CD8-positive, alpha-beta memory T cell (primary cell): ENCODE results near the gene OR10K2. TPM values are rescaled to one million over a fixed set of nuclear protein-coding genes. Genes with fewer than 3 reads are reported as not detected.
"Not testable (repeated sequence)": the region's sequence is repeated elsewhere in the genome, so short reads cannot be mapped to it uniquely, and the experiment has no call there.

Experiments used
- CTCF ChIA-PET: fragments of 350-600 bp; sonication (Branson Sonifier 250); formaldehyde crosslinking; loops from one replicate; lab custom pipeline; 2021; ENCODE audit warnings: antibody characterized with exemption; lab: Charles Lee
- POLR2A ChIA-PET: fragments of 350-600 bp; sonication (Branson Sonifier 250); formaldehyde crosslinking; loops from one replicate; lab custom pipeline; 2021; ENCODE audit warnings: antibody characterized with exemption; lab: Charles Lee
- DNase-seq, 5 donors: peaks; one replicate each; pipeline versions ENCODE4 v3.0.0 to v3.0.0-alpha.2; 2020 to 2022; ENCODE audit warnings: mixed read lengths in 1 of 5
- H3K27ac ChIP-seq: one replicate; pipeline ENCODE4 v1.7.0; 2013; ENCODE audit warnings: low read depth, mild to moderate bottlenecking, low read length, moderate library complexity
- H3K27me3 ChIP-seq: 2 replicates; pipeline ENCODE4 v1.7.0; 2013; ENCODE audit warnings: low read length, mild to moderate bottlenecking; ENCODE audit not compliant: insufficient read depth, poor library complexity, severe bottlenecking
- H3K36me3 ChIP-seq: 2 replicates; pipeline ENCODE4 v1.7.0; 2013; ENCODE audit warnings: mild to moderate bottlenecking, low read length, moderate library complexity; ENCODE audit not compliant: insufficient read depth
- H3K4me1 ChIP-seq: 2 replicates; pipeline ENCODE4 v1.7.0; 2013; ENCODE audit warnings: mild to moderate bottlenecking, low read length, moderate library complexity; ENCODE audit not compliant: insufficient read depth
- H3K4me3 ChIP-seq: 2 replicates; pipeline ENCODE4 v1.7.0; 2013; ENCODE audit warnings: mild to moderate bottlenecking, low read length
- H3K9me3 ChIP-seq: 2 replicates; pipeline ENCODE4 v1.7.0; 2013; ENCODE audit warnings: mild to moderate bottlenecking, low read length
- H3K27ac Mint-ChIP-seq, 8 donors: one replicate each; pipeline ENCODE4 v1.8.0; 2020 to 2021; ENCODE audit warnings: mixed read lengths in 8 of 8, mild to moderate bottlenecking in 6 of 8, inconsistent platforms in 3 of 8, moderate library complexity in 3 of 8
- H3K27me3 Mint-ChIP-seq, 2 donors: one replicate each; pipeline ENCODE4 v1.8.0; 2020 to 2021; ENCODE audit warnings: mixed read lengths in 2 of 2, mild to moderate bottlenecking in 1 of 2, moderate library complexity in 1 of 2
- H3K36me3 Mint-ChIP-seq, 3 donors: one replicate each; pipeline ENCODE4 v1.8.0; 2020 to 2021; ENCODE audit warnings: mixed read lengths in 3 of 3, inconsistent platforms in 1 of 3, mild to moderate bottlenecking in 1 of 3
- H3K4me1 Mint-ChIP-seq, 3 donors: one replicate each; pipeline ENCODE4 v1.8.0; 2020 to 2021; ENCODE audit warnings: mixed read lengths in 3 of 3, inconsistent platforms in 1 of 3, mild to moderate bottlenecking in 1 of 3
- H3K4me3 Mint-ChIP-seq, 7 donors: one replicate each; pipeline ENCODE4 v1.8.0; 2020 to 2021; ENCODE audit warnings: mixed read lengths in 7 of 7, mild to moderate bottlenecking in 6 of 7, moderate library complexity in 4 of 7, inconsistent platforms in 2 of 7
- H3K9me3 Mint-ChIP-seq, 5 donors: one replicate each; pipeline ENCODE4 v1.8.0; 2020 to 2022; ENCODE audit warnings: mixed read lengths in 5 of 5, mild to moderate bottlenecking in 3 of 5, moderate library complexity in 2 of 5, inconsistent platforms in 1 of 5
- polyA plus RNA-seq: library from polyadenylated mRNA; unstranded; fragments of 300-500 nt; fragmentation: Illumina TruSeq; gene quantifications from one replicate; pipeline ENCODE4 v1.2.3, GENCODE V29; 2021
- total RNA-seq, 2 experiments: library from RNA; stranded (reverse); gene quantifications; one replicate each; pipeline ENCODE4 v1.2.3, GENCODE V29; 2021

OR10K2 gene
- total and polyA plus RNA-seq, 3 experiments from 2014 or later, result not detected

DNA sequence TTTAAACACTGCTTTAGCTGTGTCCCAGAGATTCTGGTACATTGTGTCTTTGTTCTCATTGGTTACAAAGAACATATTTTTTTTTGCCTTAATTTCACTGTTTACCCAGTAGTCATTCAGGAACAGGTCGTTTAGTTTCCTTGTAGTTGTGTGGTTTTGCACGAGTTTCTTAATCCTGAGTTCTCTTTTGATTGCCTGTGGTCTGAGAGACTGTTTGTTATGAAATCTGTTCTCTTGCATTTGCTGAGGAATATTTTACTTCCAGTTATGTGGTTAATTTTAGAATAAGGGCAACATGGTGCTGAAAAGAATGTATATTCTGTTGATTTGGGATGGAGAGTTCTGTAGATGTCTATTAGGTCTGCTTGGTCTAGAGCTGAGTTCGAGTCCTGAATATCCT is 4.1 kb upstream of the OR10K2 start:
- H3K36me3 ChIP-seq, POLR2A ChIA-PET, H3K4me3 ChIP-seq, DNase-seq, H3K27ac ChIP-seq, H3K9me3 ChIP-seq, H3K27ac Mint-ChIP-seq, H3K27me3 ChIP-seq, H3K4me1 ChIP-seq, H3K4me3 Mint-ChIP-seq, H3K4me1 Mint-ChIP-seq, H3K36me3 Mint-ChIP-seq, CTCF ChIA-PET: not testable (repeated sequence)
- peaks cover 5 to 33% (median 24%) of the 10 kb centered on the region in 5 donors for H3K9me3 Mint-ChIP-seq
- peaks cover 33 to 72% of the 10 kb centered on the region in 2 donors for H3K27me3 Mint-ChIP-seq

DNA sequence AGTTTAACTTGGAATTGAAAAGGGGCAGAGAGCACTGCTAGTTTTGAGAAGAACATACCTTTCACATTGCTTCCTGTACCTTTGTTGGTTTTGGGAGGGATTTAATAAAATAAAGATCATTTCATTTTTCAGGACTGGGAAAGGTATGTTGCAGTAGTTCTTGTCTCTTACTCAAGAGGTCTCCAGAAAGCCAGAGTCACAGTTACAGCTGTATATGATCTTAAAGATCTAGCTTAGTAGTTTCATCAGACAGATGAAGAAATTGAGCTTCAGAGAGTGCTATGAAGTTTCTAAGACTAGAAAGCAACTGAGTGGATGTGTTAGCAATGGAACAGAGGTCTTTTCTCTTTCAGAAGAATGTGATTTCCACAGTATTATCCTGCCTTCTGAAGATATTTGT is 1.0 kb downstream of the OR10K2 start:
- Histone ChIP-seq H3K4me3 (no peak overlapping the region), H3K27ac (no peak overlapping the region), H3K36me3 (no peaks in the 10 kb centered on the region), H3K4me1 (no peaks in the 10 kb centered on the region), H3K27me3 (no peaks in the 10 kb centered on the region), H3K9me3 (no peaks in the 10 kb centered on the region)
- ChIA-PET CTCF (no interaction called here), POLR2A (no interaction called here)
- peak overlapping the region in 1 of 8 donors; percentile 27 for H3K27ac Mint-ChIP-seq
- peaks cover 10 to 30% of the 10 kb centered on the region in 2 donors for H3K27me3 Mint-ChIP-seq
- peaks cover 0 to 22% (median 15%) of the 10 kb centered on the region in 5 donors for H3K9me3 Mint-ChIP-seq
- no peak for DNase-seq
- no peaks in the 10 kb centered on the region for H3K36me3 Mint-ChIP-seq
- H3K4me1 Mint-ChIP-seq, result no peaks in the 10 kb centered on the region
- no peak overlapping the region for H3K4me3 Mint-ChIP-seq

DNA sequence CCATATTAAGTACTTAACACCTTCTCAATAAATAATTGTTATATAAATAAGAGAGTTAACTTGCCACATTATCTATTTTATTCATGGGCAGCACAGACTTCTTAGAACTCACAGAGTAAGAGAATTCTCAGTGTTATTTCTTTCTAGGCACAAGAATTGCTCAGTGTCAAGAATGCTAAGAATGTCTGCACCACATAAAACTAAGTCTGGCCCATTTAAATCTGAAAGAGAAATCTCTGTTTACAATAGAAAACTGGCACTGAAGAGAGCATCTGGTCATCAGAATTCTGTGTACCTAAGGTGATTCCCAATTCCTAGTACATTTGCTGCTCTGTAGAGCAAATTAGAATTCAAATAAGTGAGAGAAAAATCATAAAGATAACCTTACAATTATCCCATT is 3.8 kb downstream of the OR10K2 start:
- Histone ChIP-seq H3K27me3 (no peaks in the 10 kb centered on the region), H3K4me1 (no peaks in the 10 kb centered on the region), H3K9me3 (no peaks in the 10 kb centered on the region), H3K4me3 (no peak overlapping the region), H3K27ac (no peak overlapping the region), H3K36me3 (no peaks in the 10 kb centered on the region)
- H3K27me3 Mint-ChIP-seq, result peaks cover 2 to 8% of the 10 kb centered on the region in 2 donors
- no peak for DNase-seq
- ChIA-PET CTCF (no interaction called here), POLR2A (no interaction called here)
- no peaks in the 10 kb centered on the region for H3K36me3 Mint-ChIP-seq
- peaks cover 0 to 2% (median 0%) of the 10 kb centered on the region in 5 donors for H3K9me3 Mint-ChIP-seq
- H3K27ac Mint-ChIP-seq, result no peak overlapping the region
- H3K4me1 Mint-ChIP-seq, result no peaks in the 10 kb centered on the region
- H3K4me3 Mint-ChIP-seq, result no peak overlapping the region

DNA sequence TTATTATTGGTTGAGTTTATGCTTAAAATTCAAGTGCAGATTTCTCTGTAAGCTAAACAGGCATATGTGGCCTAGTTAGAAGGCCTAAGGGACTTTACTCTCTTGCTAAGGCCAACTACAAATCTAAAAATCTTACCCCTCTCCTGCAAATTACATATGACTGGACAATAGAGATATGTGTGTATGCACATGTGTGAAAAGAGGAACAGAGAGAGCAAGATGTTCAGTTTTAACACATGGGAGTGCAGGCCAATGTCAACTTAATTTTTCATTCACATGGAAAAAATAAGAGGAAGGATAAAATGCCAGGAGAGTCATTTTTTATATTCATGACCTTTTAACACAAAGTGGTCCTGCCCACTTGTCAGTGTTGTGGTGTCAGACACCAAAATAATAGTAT is 8.5 kb downstream of the OR10K2 start:
- H3K4me1 Mint-ChIP-seq, result no peaks in the 10 kb centered on the region
- CTCF ChIA-PET, result no interaction called here

DNA sequence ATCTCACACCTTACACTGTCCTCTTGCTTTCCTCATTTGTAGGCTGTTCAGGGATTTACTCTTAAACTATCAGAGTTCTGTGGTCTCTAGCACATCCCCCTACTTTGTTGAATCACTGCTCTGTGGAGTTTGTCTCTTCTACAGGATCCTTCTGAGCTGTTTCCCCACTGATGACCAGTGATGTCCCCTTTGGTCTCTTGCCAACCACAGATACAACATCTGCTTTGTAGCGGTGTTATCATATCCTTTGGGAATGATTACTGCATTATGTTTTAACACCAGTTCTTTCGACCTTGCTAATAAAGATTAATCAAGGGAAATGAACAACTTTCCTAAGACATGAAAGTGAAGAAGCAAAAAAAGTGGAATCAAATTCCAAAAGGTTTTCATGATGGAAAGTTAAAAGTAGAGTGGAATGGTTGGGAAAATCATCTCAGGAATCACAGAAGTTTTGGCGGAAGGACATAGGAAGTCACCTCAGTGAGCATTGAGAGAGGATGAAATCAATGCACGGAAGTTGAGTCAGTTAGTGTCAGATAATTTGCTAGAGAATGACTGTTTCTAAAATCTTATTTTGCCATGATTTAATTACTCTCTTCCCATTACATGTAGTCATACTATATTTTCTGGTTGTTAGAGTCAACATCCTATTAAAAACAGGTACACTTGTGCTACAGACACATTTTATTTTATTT is 11.2 kb downstream of the OR10K2 start:
- POLR2A ChIA-PET, result no interaction called here
- Mint-ChIP-seq H3K4me1 (no peaks in the 10 kb centered on the region), H3K9me3 (no peaks in the 10 kb centered on the region), H3K27me3 (peaks cover 2 to 12% of the 10 kb centered on the region in 2 donors), H3K4me3 (no peak overlapping the region), H3K27ac (no peak overlapping the region), H3K36me3 (no peaks in the 10 kb centered on the region)
- DNase-seq, result no peak
- CTCF ChIA-PET, result no interaction called here
- no peak overlapping the region for H3K4me3 ChIP-seq
- no peaks in the 10 kb centered on the region for H3K36me3 ChIP-seq
- no peak overlapping the region for H3K27ac ChIP-seq
- H3K4me1 ChIP-seq, result no peaks in the 10 kb centered on the region
- no peaks in the 10 kb centered on the region for H3K9me3 ChIP-seq
- H3K27me3 ChIP-seq, result no peaks in the 10 kb centered on the region

More for the DNA sequence above, 8.5 kb downstream of the OR10K2 start:
- Histone ChIP-seq H3K27me3 (no peaks in the 10 kb centered on the region), H3K4me1 (no peaks in the 10 kb centered on the region), H3K9me3 (no peaks in the 10 kb centered on the region), H3K36me3 (no peaks in the 10 kb centered on the region), H3K27ac (no peak overlapping the region), H3K4me3 (no peak overlapping the region)
- Mint-ChIP-seq H3K9me3 (peaks cover 0 to 2% (median 0%) of the 10 kb centered on the region in 5 donors), H3K27me3 (peaks cover 2 to 12% of the 10 kb centered on the region in 2 donors), H3K27ac (no peak overlapping the region), H3K36me3 (no peaks in the 10 kb centered on the region), H3K4me3 (no peak overlapping the region)
- POLR2A ChIA-PET, result no interaction called here
- DNase-seq, result no peak

DNA sequence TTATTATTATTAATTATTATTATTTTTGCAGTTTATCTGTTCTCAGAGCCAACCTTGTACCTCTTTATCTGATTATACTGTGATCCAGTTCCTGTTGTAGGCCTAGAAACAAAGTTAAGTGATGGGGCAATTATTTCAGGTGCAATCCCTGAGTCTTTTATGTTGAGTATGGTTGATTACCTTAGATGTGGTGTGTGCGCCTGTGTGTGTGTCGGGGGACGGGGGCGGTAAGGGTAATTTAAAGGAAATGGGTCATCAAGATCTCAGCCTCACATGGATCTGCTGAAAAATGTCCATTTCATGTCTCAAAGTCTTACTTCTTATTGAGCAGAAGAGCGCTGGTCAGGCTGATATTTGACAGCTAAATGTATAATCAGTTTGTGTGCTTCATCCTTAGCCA is 18.9 kb downstream of the OR10K2 start:
- Mint-ChIP-seq H3K4me3 (no peak overlapping the region), H3K27me3 (peaks cover 2 to 24% of the 10 kb centered on the region in 2 donors), H3K36me3 (no peaks in the 10 kb centered on the region), H3K27ac (no peak overlapping the region), H3K9me3 (no peaks in the 10 kb centered on the region), H3K4me1 (no peaks in the 10 kb centered on the region)
- H3K36me3 ChIP-seq, result no peaks in the 10 kb centered on the region
- H3K9me3 ChIP-seq, result no peaks in the 10 kb centered on the region
- ChIA-PET CTCF (no interaction called here), POLR2A (no interaction called here)
- H3K4me1 ChIP-seq, result no peaks in the 10 kb centered on the region
- no peak overlapping the region for H3K4me3 ChIP-seq
- no peak for DNase-seq
- H3K27me3 ChIP-seq, result no peaks in the 10 kb centered on the region
- H3K27ac ChIP-seq, result no peak overlapping the region

DNA sequence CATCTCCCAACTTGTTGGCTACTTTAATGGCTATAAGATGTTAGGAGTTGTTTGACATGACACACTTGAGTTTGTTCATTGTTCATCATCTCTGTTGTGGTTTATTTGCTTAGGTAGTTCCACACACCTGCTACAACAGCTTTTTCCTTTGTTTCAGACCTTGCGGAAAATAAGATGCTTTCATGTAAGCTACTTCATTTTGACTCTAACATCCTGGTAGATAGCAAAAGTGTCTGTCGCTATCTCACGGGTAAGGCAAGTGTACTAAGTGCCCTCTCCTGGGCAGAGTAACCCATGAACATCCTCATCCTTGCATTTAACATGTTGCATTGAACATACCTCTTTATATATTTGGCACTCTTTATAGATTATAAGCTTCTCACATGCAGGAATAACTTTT is 25.2 kb downstream of the OR10K2 start:
- ChIA-PET CTCF (no interaction called here), POLR2A (no interaction called here)
- Histone ChIP-seq H3K4me3 (no peak overlapping the region), H3K27me3 (no peaks in the 10 kb centered on the region), H3K36me3 (no peaks in the 10 kb centered on the region), H3K27ac (no peak overlapping the region), H3K4me1 (no peaks in the 10 kb centered on the region), H3K9me3 (no peaks in the 10 kb centered on the region)
- Mint-ChIP-seq H3K36me3 (no peaks in the 10 kb centered on the region), H3K4me1 (peaks cover 0 to 5% (median 3%) of the 10 kb centered on the region in 3 donors), H3K27me3 (peaks cover 6 to 47% of the 10 kb centered on the region in 2 donors), H3K4me3 (no peak overlapping the region), H3K27ac (no peak overlapping the region), H3K9me3 (no peaks in the 10 kb centered on the region)
- no peak for DNase-seq

DNA sequence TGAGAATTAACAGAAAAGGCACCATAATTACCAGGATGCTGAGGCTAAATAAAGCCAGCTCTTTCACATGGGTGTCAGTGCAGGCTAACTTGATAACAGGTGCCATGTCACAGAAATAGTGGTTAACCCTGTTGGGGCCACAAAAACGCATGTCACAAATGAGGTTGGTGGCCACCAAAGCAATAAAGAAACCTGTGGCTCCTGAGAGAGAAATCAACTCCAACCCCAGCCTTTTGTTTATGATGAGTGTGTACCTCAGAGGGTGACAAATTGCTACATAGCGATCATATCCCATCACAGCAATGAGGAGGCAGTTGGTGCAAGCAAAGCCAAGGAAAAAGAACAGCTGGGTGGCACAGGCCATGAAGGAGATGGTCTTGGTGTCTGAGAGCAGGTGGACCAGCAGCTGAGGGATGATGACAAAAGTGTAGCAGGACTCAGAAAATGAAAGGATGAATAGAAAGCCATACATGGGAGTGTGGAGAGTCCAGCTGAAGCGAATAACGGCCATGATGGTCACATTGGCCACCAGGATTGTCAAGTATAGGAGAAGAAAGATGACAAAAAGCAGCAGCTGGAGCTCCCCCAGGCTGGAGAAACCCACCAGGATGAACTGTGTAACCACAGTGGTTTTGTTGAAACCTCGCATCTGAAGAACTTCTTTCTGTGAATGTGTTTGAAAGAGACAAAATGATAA is 27.1 kb downstream of the OR10K2 start, which contains the start of gene OR10T2:
OR10T2 (minus strand) TSS at position 649 of the 697 bp plus-strand sequence; CDS start at position 649, 0 bp downstream.
- Histone ChIP-seq H3K4me1 (no peaks in the 10 kb centered on the region), H3K27ac (no peak within 1 kb of the TSS), H3K27me3 (no peaks in the 10 kb centered on the region), H3K9me3 (no peaks in the 10 kb centered on the region), H3K36me3 (no peaks in the 10 kb centered on the region), H3K4me3 (no peak within 1 kb of the TSS)
- Mint-ChIP-seq H3K36me3 (no peaks in the 10 kb centered on the region), H3K4me3 (no peak within 1 kb of the TSS), H3K27ac (no peak within 1 kb of the TSS), H3K27me3 (peaks cover 4 to 40% of the 10 kb centered on the region in 2 donors), H3K4me1 (peaks cover 0 to 5% (median 3%) of the 10 kb centered on the region in 3 donors), H3K9me3 (no peaks in the 10 kb centered on the region)
- no peak for DNase-seq
- CTCF ChIA-PET, result no interaction called here
- POLR2A ChIA-PET, result no interaction called here
